Kidney epithelial cell (primary cell): ENCODE data around the gene UNCX. TPM values are rescaled to one million over a fixed set of nuclear protein-coding genes. Genes with fewer than 3 reads are reported as not detected.
"Not testable (repeated sequence)": the region's sequence is repeated elsewhere in the genome, so short reads cannot be mapped to it uniquely, and the experiment has no call there.

Experiments
- DNase-seq: peaks from one replicate; pipeline ENCODE4 v3.0.0-alpha.2; 2010; ENCODE audit warnings: low read depth
- H3K27me3 ChIP-seq: 2 replicates; pipeline ENCODE4 v1.6.0; 2011; ENCODE audit warnings: low read length; ENCODE audit not compliant: control insufficient read depth, insufficient read depth
- H3K36me3 ChIP-seq: 2 replicates; pipeline ENCODE4 v1.5.1; 2011; ENCODE audit warnings: low read length; ENCODE audit not compliant: control insufficient read depth, insufficient read depth
- H3K4me3 ChIP-seq: 2 replicates; pipeline ENCODE4 v1.5.1; 2011; ENCODE audit warnings: low read depth, mild to moderate bottlenecking, control low read depth, low read length
- total RNA-seq: library from RNA; depleted of rRNA; stranded (reverse); fragments of >200 nt; gene quantifications from 2 replicates; pipeline ENCODE4 v1.2.3, GENCODE V29; 2015
- TF ChIP-seq, protein P1 (sequence below): IDR thresholded peaks from 2 replicates; pipeline ENCODE4 v1.5.1; 2011; ENCODE audit warnings: mild to moderate bottlenecking, moderate library complexity, low read length, control low read depth, inconsistent platforms; ENCODE audit not compliant: insufficient read depth, poor library complexity, severe bottlenecking

The UNCX gene
- total RNA-seq, 1 donor from 2014 or later: 1.6 TPM

DNA sequence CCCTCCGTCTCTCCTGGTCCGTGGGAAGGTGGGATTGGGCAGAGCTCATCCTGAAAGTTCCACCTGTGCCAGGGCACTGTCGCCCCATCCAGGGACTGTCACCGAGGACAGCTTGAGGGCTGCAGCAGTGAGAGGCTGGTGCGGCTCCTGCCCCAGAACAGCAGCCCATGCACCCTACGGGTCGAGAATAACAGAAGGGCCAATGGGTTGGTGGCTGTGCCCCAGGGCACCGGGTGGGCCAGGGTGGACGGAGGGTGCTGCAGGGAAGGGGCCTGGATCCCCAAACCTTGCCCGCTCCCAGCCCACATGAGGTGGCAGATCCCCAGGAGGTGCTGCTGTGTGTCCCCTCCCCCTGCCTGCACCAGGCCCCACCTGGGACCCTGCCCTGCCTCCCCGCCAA is 23.9 kb downstream of the UNCX start:
- TF ChIP-seq, protein P1, sequence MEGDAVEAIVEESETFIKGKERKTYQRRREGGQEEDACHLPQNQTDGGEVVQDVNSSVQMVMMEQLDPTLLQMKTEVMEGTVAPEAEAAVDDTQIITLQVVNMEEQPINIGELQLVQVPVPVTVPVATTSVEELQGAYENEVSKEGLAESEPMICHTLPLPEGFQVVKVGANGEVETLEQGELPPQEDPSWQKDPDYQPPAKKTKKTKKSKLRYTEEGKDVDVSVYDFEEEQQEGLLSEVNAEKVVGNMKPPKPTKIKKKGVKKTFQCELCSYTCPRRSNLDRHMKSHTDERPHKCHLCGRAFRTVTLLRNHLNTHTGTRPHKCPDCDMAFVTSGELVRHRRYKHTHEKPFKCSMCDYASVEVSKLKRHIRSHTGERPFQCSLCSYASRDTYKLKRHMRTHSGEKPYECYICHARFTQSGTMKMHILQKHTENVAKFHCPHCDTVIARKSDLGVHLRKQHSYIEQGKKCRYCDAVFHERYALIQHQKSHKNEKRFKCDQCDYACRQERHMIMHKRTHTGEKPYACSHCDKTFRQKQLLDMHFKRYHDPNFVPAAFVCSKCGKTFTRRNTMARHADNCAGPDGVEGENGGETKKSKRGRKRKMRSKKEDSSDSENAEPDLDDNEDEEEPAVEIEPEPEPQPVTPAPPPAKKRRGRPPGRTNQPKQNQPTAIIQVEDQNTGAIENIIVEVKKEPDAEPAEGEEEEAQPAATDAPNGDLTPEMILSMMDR: no peak
- Histone ChIP-seq H3K36me3 (no peaks in the 10 kb centered on the region), H3K27me3 (peaks cover 76% of the 10 kb centered on the region), H3K4me3 (no peak overlapping the region)
- no peak for DNase-seq

DNA sequence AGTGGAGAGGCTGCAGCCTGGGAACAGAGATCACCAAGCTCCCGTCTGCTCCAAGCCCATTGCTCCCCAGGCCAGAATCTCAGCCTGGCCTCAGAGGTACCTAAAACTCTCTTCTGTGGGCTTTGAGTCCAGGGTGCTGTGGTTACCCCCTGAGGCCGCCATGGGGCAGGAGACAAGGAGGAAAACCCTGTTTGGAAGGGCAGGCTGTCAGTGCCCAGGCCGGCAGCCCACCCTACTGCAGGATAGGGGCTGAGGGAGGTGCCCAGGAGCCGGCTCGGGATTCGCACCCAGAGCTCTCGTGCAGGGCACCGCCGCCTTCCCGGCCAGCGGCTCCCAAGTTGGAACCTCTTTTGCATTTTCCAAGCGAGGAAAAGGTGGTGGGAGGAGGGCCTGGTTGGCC is 24.5 kb downstream of the UNCX start:
- Histone ChIP-seq H3K4me3 (no peak overlapping the region), H3K36me3 (no peaks in the 10 kb centered on the region), H3K27me3 (peaks cover 72% of the 10 kb centered on the region)
- no peak for DNase-seq
- TF ChIP-seq, protein P1: no peak

DNA sequence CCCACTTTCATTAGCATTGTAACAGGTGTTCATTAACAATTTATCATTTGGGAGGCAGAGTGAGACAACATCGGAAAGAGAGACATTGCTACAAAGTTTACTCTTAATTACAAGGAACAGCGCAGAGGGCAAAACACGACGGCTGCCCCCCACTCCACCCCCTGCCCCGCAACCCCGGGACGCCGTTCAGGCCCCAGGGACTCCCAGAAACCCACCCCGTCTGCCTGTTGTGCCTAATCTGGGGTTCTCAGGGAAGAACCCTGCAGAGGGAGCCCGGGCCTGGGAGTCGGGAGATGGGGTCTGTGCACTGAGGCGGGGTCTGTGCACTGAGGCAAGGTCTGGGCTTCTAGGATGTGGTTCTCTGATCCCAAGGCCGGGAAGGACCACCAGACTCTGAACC is 25.2 kb downstream of the UNCX start:
- TF ChIP-seq, protein P1: no peak
- H3K36me3 ChIP-seq: no peaks in the 10 kb centered on the region
- no peak overlapping the region for H3K4me3 ChIP-seq
- peaks cover 65% of the 10 kb centered on the region for H3K27me3 ChIP-seq
- DNase-seq: no peak

DNA sequence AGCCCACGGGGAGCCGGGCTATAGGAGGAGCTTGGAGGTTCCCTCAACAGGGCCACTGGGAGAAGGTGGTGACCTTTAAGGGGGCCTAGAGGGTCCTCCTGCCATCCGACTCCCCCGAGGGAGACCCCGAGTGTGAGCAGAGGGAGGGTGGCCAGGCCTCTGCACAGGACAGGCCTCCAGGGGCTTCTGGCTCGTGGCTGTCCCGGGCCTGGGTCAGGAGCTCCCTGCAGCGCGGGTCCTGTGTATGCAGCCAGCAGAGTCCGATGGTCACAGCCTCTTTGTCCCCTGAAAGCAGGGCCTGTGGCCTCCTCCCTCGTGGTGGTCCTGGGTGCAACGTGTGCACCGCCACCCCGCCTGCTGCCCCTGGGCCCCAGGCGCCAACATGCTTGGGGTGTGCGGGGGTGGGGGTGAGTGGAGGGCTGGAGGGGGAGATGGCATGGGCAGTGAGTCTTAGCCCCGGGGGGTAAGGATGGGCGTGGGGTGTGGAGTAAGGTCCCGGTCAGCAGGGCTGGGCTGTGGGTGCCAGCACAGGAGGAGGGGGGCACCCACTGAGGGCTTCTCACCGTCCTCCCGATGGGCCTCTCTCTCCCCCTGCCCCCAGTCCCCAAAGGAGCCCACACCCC is 27.1 kb downstream of the UNCX start:
- no peak for DNase-seq
- TF ChIP-seq, protein P1: no peak
- Histone ChIP-seq H3K4me3 (no peak overlapping the region), H3K36me3 (no peaks in the 10 kb centered on the region), H3K27me3 (peaks cover 53% of the 10 kb centered on the region)

DNA sequence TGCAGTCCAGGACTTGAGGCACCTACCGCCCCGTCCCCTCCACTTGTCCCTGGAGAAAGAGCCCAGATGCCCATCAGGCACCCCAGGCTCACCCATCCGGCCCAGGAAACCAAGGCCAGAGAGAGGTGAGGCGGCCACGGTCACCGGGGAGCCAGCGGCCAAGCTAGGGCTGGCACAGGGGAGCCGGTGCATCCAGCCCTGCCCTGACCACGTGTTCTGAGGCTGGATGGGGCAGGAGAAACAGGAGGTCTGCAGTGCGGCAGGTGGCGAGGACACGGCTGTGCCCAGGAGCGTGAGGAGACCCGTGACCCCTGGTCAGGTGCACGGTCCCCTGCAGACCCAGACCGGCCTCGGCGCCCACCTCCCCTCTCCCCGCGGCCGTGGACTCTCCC is 27.6 kb downstream of the UNCX start:
- TF ChIP-seq, protein P1: no peak
- H3K4me3 ChIP-seq: no peak overlapping the region
- H3K27me3 ChIP-seq: peaks cover 51% of the 10 kb centered on the region
- H3K36me3 ChIP-seq: no peaks in the 10 kb centered on the region
- no peak for DNase-seq

DNA sequence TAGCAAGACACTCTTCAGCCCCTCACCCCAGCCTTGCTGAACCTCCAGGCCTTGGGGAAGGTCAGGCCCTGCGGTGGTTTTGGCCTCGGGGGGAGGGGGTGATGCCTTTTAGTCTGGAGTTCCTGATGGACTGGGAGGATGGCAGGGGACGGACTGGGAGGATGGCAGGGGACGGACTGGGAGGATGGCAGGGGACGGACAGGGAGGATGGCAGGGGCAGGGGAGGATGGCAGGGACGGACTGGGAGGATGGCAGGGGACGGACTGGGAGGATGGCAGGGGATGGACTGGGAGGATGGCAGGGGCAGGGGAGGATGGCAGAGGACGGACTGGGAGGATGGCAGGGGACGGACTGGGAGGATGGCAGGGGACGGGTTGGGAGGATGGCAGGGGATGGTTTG is 28.4 kb downstream of the UNCX start:
- H3K36me3 ChIP-seq, DNase-seq, H3K4me3 ChIP-seq: not testable (repeated sequence)
- H3K27me3 ChIP-seq: peaks cover 43% of the 10 kb centered on the region
